GM12878 (cell line): ENCODE results near the gene CDH20. TPM values are rescaled to one million over a fixed set of nuclear protein-coding genes. Genes with fewer than 3 reads are reported as not detected.

ENCODE experiments used
- ATAC-seq: fragments of 200-7000 bp; cut with Tn5 transposase; 3 replicates; pipeline ENCODE4 v1.9.1; 2020; ENCODE audit warnings: mild to moderate bottlenecking, moderate library complexity
- BruUV-seq: library from RNA; stranded (reverse); fragments of 400-500 nt; replicated peaks from 2 replicates; lab custom pipeline; 2021; lab: Mats Ljungman, UMichigan
- CTCF ChIA-PET: fragments of 300-600 bp; sonication (Branson Sonifier 250); formaldehyde crosslinking; extraction: SDS; loops from one replicate; lab custom pipeline; 2021; ENCODE audit warnings: inconsistent platforms; lab: Yijun Ruan, JAX
- POLR2A ChIA-PET: fragments of 350-600 bp; formaldehyde crosslinking; extraction: SDS; loops from one replicate; lab custom pipeline; 2021; ENCODE audit warnings: inconsistent platforms; lab: Charles Lee
- RAD21 ChIA-PET: fragments of 300-600 bp; sonication (Branson Sonifier 250); formaldehyde crosslinking; loops from one replicate; lab custom pipeline; 2023; ENCODE audit warnings: antibody characterized with exemption; ENCODE audit not compliant: unreplicated experiment; lab: Charles Lee
- SMC1A ChIA-PET: fragments of 300-600 bp; sonication (Branson Sonifier 250); formaldehyde crosslinking; loops from one replicate; lab custom pipeline; 2023; ENCODE audit not compliant: unreplicated experiment, uncharacterized antibody; lab: Charles Lee
- DNase-seq: peaks from one replicate; pipeline ENCODE4 v3.0.0-alpha.2; 2011; ENCODE audit warnings: low read depth, low spot score
- FAIRE-seq: peaks from 3 replicates; lab custom pipeline; 2011; peaks lifted over from hg19 to GRCh38; lab: Jason Lieb, UNC
- H2AFZ ChIP-seq: 2 replicates; pipeline ENCODE4 v1.6.0; 2011; ENCODE audit warnings: low read depth, low read length, control low read depth; ENCODE audit not compliant: control insufficient read depth
- H3K27ac ChIP-seq: 2 replicates; pipeline ENCODE4 v1.5.1; 2011; ENCODE audit warnings: control low read depth; ENCODE audit not compliant: control insufficient read depth, insufficient read depth
- H3K27me3 ChIP-seq, 2 experiments: replicated peaks in 1 of 2; 2 replicates each; pipeline versions ENCODE4 v1.6.0 to v1.6.1; 2011; ENCODE audit warnings: low read length in 1 of 2; ENCODE audit not compliant: control insufficient read depth in 2 of 2, insufficient read depth in 2 of 2
- H3K36me3 ChIP-seq, 2 experiments: 2 replicates each; pipeline ENCODE4 v1.5.1; 2011; ENCODE audit warnings: low read length in 1 of 2; ENCODE audit not compliant: control insufficient read depth in 2 of 2, insufficient read depth in 2 of 2
- H3K4me1 ChIP-seq: 2 replicates; pipeline ENCODE4 v1.6.1; 2011; ENCODE audit warnings: mild to moderate bottlenecking, low read length, moderate library complexity, mixed read lengths; ENCODE audit not compliant: control insufficient read depth, insufficient read depth
- H3K4me2 ChIP-seq: 2 replicates; pipeline ENCODE4 v1.6.0; 2011; ENCODE audit warnings: control low read depth; ENCODE audit not compliant: control insufficient read depth, insufficient read depth
- H3K4me3 ChIP-seq: fragments of 200-600 bp; sonication (generic); 2 replicates; pipeline ENCODE4 v1.5.1; 2016
- H3K79me2 ChIP-seq: 2 replicates; pipeline ENCODE4 v1.6.0; 2011; ENCODE audit warnings: low read length; ENCODE audit not compliant: control insufficient read depth, insufficient read depth
- H3K9ac ChIP-seq: 2 replicates; pipeline ENCODE4 v1.8.0; 2011; ENCODE audit warnings: low read length, control low read depth, mixed read lengths; ENCODE audit not compliant: control insufficient read depth, insufficient read depth
- H3K9me3 ChIP-seq: replicated peaks from 3 replicates; pipeline ENCODE4 v1.5.1; 2011; ENCODE audit warnings: mild to moderate bottlenecking, low read length; ENCODE audit not compliant: control insufficient read depth, insufficient read depth
- H4K20me1 ChIP-seq: 2 replicates; pipeline ENCODE4 v1.6.0; 2011; ENCODE audit not compliant: control insufficient read depth, insufficient read depth
- FOS ChIP-seq: IDR thresholded peaks from 3 replicates; pipeline ENCODE4 v1.6.1; 2011; ENCODE audit warnings: borderline replicate concordance; ENCODE audit not compliant: insufficient read length; ENCODE audit errors: extremely low read depth
- IKZF2 ChIP-seq, 2 experiments: fragments of 450-650 bp; IDR thresholded peaks; 2 replicates each; pipeline ENCODE4 v1.6.1; 2017; ENCODE audit warnings: mild to moderate bottlenecking in 2 of 2, moderate library complexity in 2 of 2
- MLLT1 ChIP-seq: fragments of 450-650 bp; IDR thresholded peaks from 2 replicates; pipeline ENCODE4 v1.6.1; 2016; ENCODE audit warnings: mild to moderate bottlenecking
- NFIC ChIP-seq: IDR thresholded peaks from 2 replicates; pipeline ENCODE4 v1.6.1; 2012; ENCODE audit warnings: low read depth, mild to moderate bottlenecking, inconsistent platforms, low read length, moderate library complexity
- SUPT20H ChIP-seq: IDR thresholded peaks from 2 replicates; pipeline ENCODE4 v1.6.1; 2011; ENCODE audit warnings: low read depth, mild to moderate bottlenecking, low read length, moderate library complexity, borderline replicate concordance; ENCODE audit not compliant: control insufficient read depth
- USF1 ChIP-seq: IDR thresholded peaks from 2 replicates; pipeline ENCODE4 v1.6.1; 2011; ENCODE audit warnings: borderline replicate concordance, low read depth, mild to moderate bottlenecking, moderate library complexity, mixed read lengths, low read length; ENCODE audit not compliant: insufficient read depth; ENCODE audit errors: extremely low read length
- ZBTB11 ChIP-seq: fragments of 450-650 bp; formaldehyde crosslinking; IDR thresholded peaks from 2 replicates; pipeline ENCODE4 v1.5.0; 2022; ENCODE audit warnings: mild to moderate bottlenecking, missing genetic modification characterization
- ZBTB4 ChIP-seq: fragments of 450-650 bp; formaldehyde crosslinking; IDR thresholded peaks from 2 replicates; pipeline ENCODE4 v1.4.0; 2022; ENCODE audit warnings: mild to moderate bottlenecking, moderate library complexity
- WGBS: methylation state at CpG from one replicate; pipeline ENCODE4 v1.1.6; 2016; ENCODE audit warnings: low lambda C conversion rate; ENCODE audit not compliant: insufficient replicate concordance, insufficient coverage; ENCODE audit errors: missing lambda C conversion rate; 5-methylcytosine and 5-hydroxymethylcytosine counted together
- in situ Hi-C: fragments of 300-500 bp; cut with MboI; formaldehyde crosslinking; loops from 9 replicates; pipeline ENCODE4 v1.14.3; 2018; ENCODE audit warnings: mixed read lengths
- intact Hi-C: fragments of 100-400 bp; cut with micrococcal nuclease; formaldehyde crosslinking; loops from one replicate; pipeline ENCODE4 v1.14.2; 2022; ENCODE audit not compliant: unreplicated experiment
- polyA plus RNA-seq, 11 experiments: library from polyadenylated mRNA; depleted of rRNA in 4 of 11; unstranded in 6 of 11; stranded (reverse) in 5 of 11; fragments of >200 nt; fragmentation: Nextera tagmentation in 4 of 11; fragmentation: Illumina TruSeq in 1 of 11; extraction: Ambion mirVana in 4 of 11; extraction: Trizol in 1 of 11; gene quantifications; 1 replicate in 1 of 11; 2 replicates in 10 of 11; pipeline versions ENCODE4 v1.2.1 to v1.2.3, GENCODE V29; 2011 to 2016; ENCODE audit warnings: inconsistent platforms in 2 of 11, missing spikeins in 2 of 11, low read depth in 1 of 11
- total RNA-seq, 4 experiments: library from RNA; depleted of rRNA in 3 of 4; stranded (reverse); fragments of >200 nt in 3 of 4; fragmentation: Illumina TruSeq in 1 of 4; extraction: Trizol in 1 of 4; gene quantifications; 2 replicates each; pipeline versions ENCODE4 v1.2.1 to v1.2.3, GENCODE V29; 2013 to 2021

Gene CDH20
- total and polyA plus RNA-seq, 10 of the 15 experiments (the other 5 are each of a cell fraction or from before 2014, with no cell fraction given) = not detected

DNA sequence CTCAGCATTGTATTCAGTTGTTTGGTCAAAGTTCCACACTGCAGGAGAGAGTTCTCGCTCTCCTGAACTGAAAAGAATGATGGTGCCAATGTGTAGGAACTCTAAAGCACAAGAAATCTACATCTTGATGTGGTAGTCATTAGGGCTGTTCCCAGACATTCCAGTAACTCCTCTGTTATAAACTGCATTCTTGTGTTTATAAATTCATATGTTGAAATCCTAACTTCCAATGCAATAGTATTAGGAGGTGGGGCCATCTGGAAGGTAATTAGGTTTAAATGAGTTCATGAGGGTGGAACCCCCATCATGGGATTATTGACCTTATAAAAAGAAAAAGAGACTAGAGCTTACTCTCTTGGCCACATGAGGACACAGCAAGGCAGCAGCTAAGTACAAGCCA is 239.6 kb downstream of the CDH20 start:
- Histone ChIP-seq H3K4me2 (no peak overlapping the region), H3K27me3 (no peaks in the 10 kb centered on the region), H2AFZ (no peak overlapping the region), H3K4me1 (no peaks in the 10 kb centered on the region), H3K9me3 (no peaks in the 10 kb centered on the region), H3K4me3 (no peak overlapping the region)
- FAIRE-seq (no peak), ATAC-seq (no peak), DNase-seq (no peak)
- POLR2A ChIA-PET = no interaction called here
- CTCF ChIA-PET = interaction anchor here (1.0 kb wide), 1 partner anchor 17 kb away, joined by 4 read pairs; no protein-coding TSS in a partner anchor
- 0% methylated on average over 1 of the region's 1 CpG for WGBS
- BruUV-seq = no TSS peak
- SMC1A ChIA-PET = interaction anchor here (0.9 kb wide), 1 partner anchor 9 kb away, joined by 3 read pairs; no protein-coding TSS in a partner anchor
- in situ Hi-C loops = no loop called here
- no peak for TF ChIP-seq SUPT20H
- no peak for TF ChIP-seq USF1
- no peak for TF ChIP-seq IKZF2 (IDR thresholded peaks at IDR 0.05)
- no peak for TF ChIP-seq MLLT1
- TF ChIP-seq, all 136 proteins: peak for 0
- Histone ChIP-seq H3K9ac (no peak overlapping the region), H4K20me1 (no peaks in the 10 kb centered on the region), H3K36me3 (no peaks in the 10 kb centered on the region), H3K27ac (no peak overlapping the region), H3K79me2 (no peaks in the 10 kb centered on the region)
- RAD21 ChIA-PET = no interaction called here
- intact Hi-C loops = no loop called here

DNA sequence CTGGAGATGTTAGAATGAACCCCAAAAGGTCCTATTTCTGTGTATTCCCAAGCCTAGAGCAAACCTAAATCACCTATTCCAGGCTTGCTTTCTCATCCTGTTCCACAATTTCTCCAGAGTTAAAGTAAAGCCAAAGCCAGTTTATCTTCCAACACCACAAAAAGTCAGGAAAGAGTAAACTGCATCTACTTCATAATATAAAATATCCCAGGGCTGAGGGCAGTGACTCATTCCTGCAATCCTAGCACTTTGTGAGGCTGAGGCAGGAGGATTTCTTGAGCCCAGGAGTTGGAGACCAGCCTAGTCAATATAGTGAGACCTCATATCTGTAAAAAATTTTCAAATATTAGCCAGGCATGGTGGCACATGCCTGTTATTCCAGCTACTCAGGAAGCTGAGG is 241.4 kb downstream of the CDH20 start:
- no peak for DNase-seq
- Histone ChIP-seq H2AFZ (no peak overlapping the region), H3K36me3 (no peaks in the 10 kb centered on the region), H3K27ac (no peak overlapping the region), H3K4me1 (no peaks in the 10 kb centered on the region), H3K27me3 (no peaks in the 10 kb centered on the region), H4K20me1 (no peaks in the 10 kb centered on the region), H3K4me3 (no peak overlapping the region), H3K4me2 (no peak overlapping the region), H3K9me3 (no peaks in the 10 kb centered on the region), H3K79me2 (no peaks in the 10 kb centered on the region), H3K9ac (no peak overlapping the region)
- FAIRE-seq = no peak
- intact Hi-C loops (no loop called here), in situ Hi-C loops (no loop called here)
- CTCF ChIA-PET = no interaction called here
- BruUV-seq = no TSS peak
- RAD21 ChIA-PET = no interaction called here
- no peak for ATAC-seq
- POLR2A ChIA-PET = no interaction called here
- SMC1A ChIA-PET = no interaction called here
- no peak for TF ChIP-seq ZBTB11 (CRISPR knock-in tag)
- no peak for TF ChIP-seq FOS
- TF ChIP-seq ZBTB4 (CRISPR knock-in tag) = no peak
- TF ChIP-seq NFIC = no peak
